A204.1 (cell line): ENCODE data around the gene RAB9A.
"Not testable (repeated sequence)": the region's sequence is repeated elsewhere in the genome, so short reads cannot be mapped to it uniquely, and the experiment has no call there.

ENCODE experiments used
- FAIRE-seq: peaks from 2 replicates; lab custom pipeline; 2012; peaks lifted over from hg19 to GRCh38; lab: Jason Lieb, UNC

The RAB9A gene

DNA sequence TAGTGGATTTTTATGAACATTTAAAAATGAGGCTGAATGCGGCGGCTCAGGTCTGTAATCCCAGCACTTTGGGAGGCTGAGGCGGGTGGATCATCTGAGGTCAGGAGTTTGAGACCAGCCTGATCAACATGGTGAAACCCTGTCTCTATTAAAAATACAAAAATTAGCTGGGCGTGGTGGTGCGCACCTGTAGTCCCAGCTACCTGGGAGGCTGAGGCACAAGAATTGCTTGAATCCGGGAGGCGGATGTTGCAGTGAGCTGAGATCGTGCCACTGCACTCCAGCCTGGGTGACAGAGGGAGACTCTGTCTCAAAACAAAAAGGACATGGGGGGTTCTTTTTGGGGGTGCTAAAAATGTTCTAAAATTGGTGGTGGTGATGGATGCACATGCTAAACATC is 19.2 kb upstream of the RAB9A start:
- not testable (repeated sequence) for FAIRE-seq

DNA sequence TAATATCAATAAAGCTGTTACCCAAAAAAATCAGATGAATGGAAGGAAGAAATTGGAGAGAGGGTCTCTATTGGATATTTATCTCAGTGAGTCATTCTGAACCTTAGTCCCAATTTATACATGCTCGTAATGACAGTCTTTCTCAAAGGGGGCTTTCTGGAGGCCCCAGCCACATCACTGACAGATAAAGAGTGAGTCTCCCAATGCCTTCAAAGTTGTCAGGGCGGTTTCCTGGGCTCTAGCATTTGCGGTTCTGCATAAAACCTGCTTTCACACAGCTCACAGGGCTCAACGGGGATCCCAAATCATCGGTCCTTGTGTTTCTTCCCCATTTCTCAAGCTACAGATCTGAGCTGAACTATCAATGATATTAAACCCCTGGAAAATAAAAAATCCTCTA is 18.7 kb upstream of the RAB9A start:
- FAIRE-seq, result no peak

DNA sequence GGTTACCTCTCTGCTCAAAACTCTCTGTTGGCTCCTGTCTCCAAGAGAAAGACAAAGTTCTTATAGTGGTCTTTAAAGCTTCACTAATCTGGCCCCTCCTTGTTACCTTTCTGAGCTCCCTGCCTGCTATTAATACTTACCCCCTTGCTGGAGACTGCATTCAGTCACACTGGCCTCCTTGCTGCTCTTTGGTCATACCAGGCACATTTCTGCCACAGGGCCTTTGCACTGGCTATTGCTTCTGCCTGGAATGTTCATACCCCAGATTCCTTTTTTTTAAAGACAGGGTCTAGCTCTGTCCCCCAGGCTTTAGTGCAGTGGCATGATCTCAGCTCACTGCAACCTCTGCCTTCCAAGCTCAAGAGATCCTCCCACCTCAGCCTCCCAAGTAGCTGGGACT is 15.9 kb upstream of the RAB9A start:
- no peak for FAIRE-seq

DNA sequence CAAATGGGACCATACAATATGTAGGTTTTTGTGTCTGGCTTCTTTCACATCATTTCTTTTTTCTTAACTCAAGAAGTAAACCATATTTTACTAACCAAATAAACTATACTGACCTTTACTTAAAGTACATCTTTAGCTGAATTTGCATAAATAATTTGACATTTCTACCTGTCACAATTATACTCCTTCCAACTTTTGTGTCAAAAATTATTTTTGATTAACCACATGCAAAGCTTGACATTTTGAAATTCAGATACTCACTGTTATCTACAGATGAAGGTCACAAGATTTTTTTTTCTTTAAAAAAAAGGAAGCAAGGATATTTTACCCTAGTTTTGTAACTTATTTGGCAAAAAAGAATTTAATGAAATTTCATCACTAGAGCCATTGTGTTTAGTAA is 12.0 kb upstream of the RAB9A start:
- FAIRE-seq, result no peak

DNA sequence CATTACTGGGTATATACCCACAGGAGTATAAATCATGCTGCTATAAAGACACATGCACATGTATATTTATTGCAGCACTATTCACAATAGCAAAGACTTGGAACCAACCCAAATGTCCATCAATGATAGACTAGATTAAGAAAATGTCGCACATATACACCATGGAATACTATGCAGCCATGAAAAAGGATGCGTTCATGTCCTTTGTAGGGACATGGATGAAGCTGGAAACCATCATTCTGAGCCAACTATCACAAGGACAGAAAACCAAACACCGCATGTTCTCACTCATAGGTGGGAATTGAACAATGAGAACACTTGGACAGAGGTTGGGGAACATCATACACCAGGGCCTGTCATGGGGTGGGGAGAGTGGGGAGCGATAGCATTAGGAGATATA is 9.2 kb upstream of the RAB9A start:
- not testable (repeated sequence) for FAIRE-seq

DNA sequence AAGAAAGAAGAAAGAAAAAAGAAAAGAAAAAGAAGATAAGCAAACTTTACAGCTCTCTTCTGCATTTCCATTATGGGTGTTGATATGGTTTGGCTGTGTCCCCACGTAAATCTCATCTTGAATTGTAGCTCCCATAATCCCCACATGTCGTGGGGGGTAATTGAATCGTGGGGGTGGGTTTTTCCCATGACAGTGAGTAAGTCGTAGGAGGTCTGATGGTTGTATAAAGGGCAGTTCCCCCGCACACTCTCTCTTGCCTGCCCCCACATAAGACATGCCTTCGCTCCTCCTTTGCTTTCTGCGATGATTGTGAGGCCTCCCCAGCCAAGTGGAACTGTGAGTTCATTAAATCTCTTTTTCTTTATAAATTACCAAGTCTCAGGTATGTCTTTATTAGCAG is 7.3 kb upstream of the RAB9A start:
- FAIRE-seq, result no peak

DNA sequence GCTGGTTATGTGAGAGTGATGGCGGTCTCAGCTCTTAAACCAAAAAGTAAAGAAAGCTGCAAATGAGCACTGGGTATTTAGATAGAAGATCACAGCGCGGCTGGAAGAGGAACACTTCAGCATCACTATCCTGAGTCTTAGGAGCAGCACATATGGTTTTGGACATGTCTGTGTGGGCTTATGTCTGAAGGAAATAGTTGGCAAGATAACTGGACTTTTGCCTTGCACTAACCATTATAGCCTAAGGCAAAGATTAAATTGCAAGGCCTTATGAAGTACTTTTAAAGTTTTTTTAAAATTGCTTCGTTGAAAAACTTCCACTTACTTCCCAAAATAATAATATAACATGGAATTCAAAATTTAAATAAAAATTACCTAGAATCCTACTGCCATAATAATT is 4.6 kb upstream of the RAB9A start:
- no peak for FAIRE-seq

DNA sequence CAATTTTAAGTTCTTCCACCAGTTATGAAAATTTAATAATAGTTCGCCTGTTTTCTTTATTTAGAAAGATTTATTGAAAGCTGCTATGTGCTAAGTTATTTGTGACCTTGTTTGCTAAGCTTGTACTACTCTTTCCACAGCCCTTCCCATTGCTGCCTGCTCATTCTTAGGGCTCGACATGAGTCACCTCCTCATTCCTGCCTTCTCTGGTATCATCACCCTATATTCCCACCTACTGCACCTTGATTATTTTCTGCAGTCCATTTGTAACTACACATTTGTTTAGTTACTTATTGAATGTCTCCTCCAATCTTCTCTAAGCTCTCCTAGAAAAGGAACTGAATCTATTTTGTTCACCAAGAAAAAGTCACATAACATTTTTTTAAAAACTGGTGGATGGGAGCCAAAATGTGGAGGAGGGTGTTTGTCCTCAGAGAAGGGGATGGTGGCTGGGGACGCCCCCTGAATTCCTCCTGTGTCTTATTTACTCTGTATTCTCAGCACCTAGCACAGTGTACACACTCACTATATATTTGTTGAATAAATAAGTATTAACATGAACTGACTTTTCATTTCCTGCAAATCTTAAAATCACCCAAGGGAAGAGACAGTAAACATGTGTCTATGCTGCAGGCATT is 3.7 kb upstream of the RAB9A start:
- no peak for FAIRE-seq

DNA sequence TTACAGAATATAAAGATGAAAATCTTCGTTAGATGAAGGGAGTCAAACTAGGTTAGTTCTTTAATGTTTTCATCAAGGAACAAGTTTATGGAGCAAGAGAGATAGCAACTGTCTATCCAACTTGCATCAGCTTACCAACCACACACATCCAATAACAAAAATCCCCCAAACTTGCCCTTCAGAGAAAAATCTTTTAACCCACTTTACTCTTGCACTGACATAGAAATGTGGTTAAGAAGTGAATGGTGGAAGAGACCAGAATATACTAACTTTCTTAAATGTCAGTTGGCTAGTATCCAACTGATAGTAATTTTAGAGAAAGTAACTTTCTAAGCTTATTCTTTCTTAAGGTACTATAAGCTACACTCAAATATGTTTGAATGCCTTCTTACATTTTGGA is 1.7 kb upstream of the RAB9A start:
- no peak for FAIRE-seq

DNA sequence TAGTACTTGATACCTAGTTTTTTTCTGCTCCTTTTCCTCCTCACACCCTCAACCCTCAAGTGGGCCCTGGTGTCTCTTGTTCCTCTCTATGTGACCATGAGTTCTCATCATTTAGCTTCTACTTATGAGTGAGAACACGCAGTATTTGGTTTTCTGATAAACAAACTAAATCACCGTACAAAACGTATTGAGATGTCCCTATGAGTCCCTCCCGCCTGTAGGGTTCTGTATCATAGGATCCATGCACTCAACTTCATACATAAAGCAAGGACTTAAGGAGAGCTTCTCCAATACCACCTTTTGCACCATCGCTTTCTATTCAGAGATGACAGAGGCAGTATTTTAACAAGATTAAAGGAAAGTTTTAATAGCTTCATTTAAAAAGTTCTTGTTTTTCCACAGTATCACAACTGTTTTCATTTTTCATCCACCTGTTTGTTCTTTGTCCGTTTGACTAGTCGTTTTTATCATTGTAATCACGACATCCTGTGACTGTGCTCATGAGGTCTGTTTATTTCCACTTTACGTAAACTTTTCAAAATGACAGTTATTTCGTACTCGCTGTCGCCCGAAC is 457 bp upstream of the RAB9A start:
- FAIRE-seq, result no peak

DNA sequence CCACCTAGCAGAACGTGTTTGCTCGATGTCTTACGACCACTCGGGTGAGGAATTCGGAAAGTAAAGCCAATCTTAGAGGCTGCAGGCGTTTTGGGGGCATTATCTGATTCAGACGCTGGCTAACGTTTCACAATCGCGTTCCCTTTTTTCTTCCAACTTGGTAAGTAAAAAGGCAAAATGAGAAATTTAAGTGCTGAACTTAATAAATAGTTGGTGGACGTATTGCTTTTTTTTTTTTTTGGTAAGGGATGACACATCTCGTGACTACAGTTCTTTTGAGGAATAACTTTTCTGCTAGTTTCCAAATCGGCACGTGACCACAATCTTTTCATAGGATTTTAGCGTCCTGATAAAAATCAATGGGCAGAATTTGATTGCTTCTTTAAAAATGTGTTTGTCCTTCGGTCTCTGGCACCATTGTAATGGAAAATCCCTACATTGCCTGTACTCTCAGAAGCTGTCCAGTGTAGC is 848 bp downstream of the RAB9A start:
- FAIRE-seq, result no peak

DNA sequence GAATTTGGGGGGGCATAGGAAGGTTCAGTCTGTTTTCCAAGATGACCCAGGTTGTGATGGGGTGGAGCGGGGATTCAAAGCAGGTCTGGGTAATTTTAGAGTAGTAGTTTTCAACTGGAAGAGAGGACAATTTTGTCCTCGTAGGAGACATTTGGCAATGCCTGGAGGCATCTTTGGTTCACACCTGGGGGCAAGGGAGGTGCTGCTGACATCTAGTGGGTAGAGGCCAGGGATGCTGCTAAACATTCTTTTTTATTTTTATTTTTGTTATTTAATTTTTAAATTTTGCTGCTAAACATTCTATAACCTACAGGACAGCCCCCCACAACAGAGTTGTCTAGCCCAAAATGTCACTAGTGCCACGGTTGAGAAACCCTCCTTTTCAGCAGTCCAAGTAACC is 1.9 kb downstream of the RAB9A start:
- no peak for FAIRE-seq

DNA sequence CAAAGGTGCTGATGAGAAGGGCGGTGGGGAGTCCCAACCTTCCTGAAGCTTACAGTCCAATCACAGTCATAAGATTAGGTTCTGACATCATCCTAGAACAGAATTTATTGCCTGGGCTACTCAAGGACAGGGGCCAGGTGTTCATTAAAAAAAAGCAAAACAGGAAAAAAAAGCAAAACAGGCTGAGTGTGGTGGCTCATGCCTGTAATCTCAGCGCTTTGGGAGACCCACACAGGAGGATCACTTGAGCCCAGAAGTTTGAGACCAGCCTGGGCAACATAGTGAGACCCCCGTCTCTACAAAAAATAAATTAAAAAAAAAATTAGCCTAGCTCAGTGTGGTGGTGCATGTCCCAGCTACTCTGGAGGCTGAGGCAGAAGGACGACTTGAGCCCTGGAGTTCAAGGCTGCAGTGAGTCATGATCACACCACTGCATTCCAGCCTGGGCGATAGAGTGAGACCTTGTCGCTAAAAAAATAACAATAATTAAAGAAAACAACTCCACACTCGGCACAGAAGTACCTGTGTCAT is 3.0 kb downstream of the RAB9A start:
- FAIRE-seq, result no peak

DNA sequence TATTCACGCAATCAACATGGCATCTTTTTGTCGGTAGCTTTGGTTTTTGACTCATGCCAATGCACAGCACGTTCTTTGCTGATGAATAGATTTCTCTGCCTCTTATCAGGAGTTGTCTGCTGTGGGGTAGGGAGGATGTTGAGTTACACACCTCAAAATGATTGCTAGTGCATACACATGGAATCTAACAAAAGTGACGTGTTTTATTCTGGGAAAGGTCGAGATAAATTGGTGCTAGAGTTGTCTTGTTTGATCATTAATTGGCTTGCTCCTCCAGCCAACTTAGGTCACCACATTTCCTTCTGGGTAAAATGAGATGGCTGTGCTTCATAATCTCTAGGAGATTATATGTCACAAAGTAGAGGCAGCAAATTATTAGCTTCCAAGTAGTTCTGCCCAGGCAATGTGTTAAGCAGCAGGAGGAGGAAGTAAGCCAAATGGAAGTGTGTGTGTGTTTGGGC is 3.9 kb downstream of the RAB9A start:
- no peak for FAIRE-seq

DNA sequence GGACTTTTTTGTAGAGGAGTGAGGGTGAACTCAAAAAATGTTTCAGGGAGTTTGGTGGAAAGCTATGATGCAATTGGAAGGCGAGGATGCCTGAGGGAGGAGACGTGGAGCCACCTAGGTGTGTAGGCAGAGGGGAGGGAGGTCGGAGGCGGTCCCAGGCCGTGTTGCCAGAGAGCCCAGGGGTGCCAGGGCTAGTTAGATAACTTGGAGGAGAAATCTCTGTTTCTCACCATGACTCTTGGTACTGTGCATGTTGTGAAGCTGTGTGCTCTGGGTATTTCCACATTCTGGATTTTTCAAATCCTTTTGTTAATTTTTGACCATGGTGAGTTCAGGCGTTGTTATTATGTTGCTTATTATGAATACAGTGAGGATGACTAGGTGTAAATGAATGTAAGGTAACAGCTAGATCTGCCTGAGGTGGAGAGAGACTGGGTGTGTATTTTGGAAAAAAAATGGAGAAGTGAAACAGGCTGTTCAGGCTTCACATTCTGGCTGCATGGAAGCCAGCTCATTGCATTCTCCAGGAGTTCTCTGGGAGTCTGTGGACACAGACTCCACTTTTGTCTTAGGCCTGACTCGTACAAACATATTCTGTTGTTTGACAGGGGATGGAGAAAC is 4.5 kb downstream of the RAB9A start:
- FAIRE-seq, result no peak

DNA sequence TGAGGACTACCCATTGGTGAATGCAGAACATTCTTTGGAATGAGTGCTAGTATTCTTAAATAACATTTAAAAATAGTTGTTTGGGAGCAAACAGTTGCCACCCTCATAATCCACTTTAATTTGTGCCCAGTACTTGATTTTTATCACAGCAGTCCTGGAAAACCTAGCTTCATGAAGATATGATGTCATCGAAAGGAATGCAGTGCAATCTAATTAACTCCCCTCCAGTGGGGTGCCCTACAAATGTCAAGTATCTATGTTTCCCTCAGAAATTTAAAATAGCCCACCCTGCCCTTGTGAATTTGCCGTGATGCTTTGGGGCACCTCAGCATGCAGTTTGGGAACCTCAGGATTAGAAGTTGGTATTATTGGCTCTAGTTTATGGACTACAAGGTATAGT is 5.4 kb downstream of the RAB9A start:
- FAIRE-seq, result no peak

DNA sequence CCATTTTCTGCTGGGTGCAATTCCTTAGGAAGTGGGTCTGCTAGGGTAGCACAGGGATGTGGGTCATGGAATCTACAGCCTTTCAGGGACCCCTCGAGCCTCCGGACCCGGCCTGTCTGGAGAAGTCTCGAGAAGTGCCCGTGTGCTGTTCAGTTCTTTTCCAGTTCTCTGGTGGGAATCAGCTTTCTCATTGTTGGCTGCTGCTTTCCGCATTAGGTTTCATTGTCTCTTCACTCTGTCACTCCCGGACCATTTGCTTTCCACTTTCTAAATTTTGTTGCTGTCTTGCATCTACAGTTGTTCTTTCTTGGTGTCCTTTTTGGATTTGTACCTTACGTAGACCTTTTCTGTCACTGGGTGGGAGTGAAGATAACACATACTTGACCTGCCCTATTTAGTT is 6.1 kb downstream of the RAB9A start:
- no peak for FAIRE-seq

DNA sequence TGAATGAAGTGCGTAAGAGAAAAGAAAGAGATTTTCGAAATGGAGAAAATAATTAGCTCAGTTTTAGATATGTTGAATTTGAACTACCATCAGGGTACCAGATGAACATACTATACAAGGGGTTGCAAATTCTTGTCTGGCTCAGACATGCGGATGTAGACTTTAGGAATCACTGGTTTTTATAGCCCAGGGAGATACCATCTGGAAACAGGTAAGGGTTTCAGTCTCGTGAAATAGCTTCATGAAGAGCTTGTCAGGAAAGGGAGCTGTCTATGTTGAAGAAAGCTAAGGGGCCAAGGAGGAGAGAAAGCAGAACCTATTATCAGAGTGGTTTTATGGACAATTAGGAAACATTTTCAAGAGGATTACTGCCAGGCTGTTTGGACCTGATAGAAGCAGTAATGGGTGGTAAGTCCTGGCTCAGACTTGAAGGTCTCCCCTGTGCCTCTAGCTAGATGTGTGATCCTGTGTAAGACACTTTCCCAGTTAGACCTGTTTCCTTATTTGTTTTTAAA is 6.7 kb downstream of the RAB9A start:
- FAIRE-seq, result no peak

DNA sequence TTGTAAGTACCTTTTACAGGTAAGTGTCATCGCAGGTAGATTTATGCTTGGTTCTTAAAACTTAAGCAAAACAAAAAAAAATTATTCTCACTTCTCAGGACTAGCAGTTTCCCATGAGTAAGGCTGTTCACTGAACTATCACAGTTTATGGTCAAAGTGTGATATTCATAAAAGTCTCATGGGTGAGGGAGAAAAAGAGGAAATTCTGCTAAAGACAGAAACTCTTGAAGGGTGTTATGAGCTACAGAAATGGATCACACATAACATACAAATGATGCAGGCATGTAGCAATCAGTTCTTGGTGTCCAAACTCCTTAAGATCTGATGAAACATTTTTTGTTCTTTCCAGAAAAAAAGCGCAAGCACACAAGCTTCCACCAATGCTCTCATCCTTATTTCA is 8.5 kb downstream of the RAB9A start:
- no peak for FAIRE-seq

DNA sequence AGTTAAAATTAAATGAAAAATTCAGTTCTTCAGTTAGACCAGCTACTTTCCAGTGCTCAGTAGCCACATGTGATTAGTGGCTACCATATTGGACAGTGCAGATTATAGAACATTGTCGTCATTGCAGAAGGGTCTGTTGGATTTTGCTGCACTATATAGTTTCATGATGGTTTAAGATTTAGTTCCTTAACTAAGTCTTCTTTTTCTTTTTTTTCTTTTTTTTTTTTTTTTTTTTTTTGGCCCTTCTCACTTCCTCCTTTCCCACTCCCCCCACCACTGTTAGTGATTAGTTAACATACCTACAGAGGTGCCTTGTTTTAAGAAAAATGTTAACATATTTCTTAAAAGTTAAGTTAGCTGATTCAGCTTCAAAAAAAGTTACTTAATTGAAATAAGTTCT is 9.0 kb downstream of the RAB9A start:
- FAIRE-seq, result no peak

DNA sequence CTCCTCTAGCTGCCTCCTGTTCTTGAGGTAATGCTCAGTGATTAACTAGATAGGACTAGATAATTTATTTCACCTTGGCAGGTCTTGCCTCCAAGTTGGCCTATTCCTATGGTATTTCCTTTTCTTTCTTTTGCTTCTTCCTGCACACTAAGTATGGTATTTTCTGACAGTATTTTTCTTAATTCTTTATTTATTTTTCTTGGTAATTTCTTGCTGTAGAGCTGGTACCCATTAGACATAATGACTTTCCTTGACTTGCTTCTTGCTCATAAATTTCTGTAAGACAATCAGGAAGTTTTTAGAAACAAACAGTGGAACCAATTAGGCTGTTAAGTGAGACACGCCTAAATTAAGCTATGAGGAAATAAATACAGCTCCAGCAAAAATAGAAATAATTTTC is 9.5 kb downstream of the RAB9A start:
- no peak for FAIRE-seq

DNA sequence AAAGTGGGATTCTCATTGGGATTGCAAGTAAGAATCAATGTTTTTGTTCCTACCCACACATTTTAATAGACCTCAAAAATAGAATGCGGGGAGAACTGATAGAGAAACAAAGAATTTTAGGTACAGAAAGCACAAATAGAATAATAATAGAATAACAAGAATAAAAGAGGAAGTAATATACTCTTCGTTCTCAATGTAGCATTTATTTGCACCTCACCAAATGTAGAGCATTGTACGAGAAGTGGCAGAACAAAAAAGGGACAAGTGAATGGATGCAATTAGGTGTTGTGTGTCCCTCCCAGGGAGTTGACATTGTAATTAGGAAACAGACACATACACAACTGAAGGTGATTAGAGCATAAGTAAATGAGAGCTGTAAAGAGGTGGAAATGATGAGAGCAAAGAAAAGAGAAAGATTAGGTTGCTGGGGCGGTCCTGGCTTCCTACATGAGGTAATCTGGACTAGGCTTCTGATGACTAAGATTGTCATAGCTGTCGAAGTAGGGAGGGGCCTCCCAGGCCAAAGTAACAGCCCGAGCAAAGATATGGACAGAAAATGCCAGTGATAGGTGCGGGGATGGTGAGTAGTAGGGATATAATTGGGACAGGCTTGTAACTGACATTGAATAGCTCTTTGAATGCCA is 10.4 kb downstream of the RAB9A start:
- FAIRE-seq, result no peak

DNA sequence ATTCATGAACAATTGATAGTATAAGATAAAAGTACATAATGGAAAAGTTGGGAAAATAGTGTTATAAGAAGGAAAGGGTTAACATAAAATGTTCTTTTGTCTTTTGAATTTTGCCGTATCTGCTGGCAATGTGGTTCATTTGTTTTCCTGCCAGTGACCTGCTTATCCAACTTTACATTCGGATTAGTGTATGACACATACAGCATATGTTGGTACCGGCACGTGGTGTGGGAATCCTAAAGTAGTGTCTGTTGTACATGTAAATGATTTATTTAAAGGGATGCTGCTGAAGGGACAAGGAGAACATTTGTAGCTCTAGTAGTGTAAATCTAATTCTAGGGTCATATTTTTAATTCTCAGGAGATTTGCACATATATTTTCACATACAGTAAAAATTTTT is 11.5 kb downstream of the RAB9A start:
- no peak for FAIRE-seq
